T-helper 17 cell (primary cell): ENCODE results near the gene PITPNB. TPM values are rescaled to one million over a fixed set of nuclear protein-coding genes. Genes with fewer than 3 reads are reported as not detected.
A peak's percentile ranks its signal among the peaks of the same experiment; 100 is the strongest.

Experiments used
- ATAC-seq: fragments of 150-1000 bp; cut with Tn5 transposase; 2 replicates; pipeline ENCODE4 v1.10.0; 2021; ENCODE audit warnings: mild to moderate bottlenecking, moderate library complexity
- DNase-seq, 3 donors: peaks; one replicate each; pipeline versions ENCODE4 v3.0.0 to v3.0.0-alpha.2; 2020 to 2021
- H3K9me3 ChIP-seq: one replicate; pipeline ENCODE4 v1.7.0; 2013; ENCODE audit warnings: low read length, mild to moderate bottlenecking; ENCODE audit not compliant: control insufficient read depth, poor library complexity, severe bottlenecking
- H3K27ac Mint-ChIP-seq: one replicate; pipeline ENCODE4 v1.8.0; 2022; ENCODE audit warnings: mild to moderate bottlenecking, moderate library complexity, mixed read lengths
- H3K27me3 Mint-ChIP-seq: one replicate; pipeline ENCODE4 v1.8.0; 2022; ENCODE audit warnings: mixed read lengths
- H3K36me3 Mint-ChIP-seq: one replicate; pipeline ENCODE4 v1.8.0; 2022; ENCODE audit warnings: low read depth, mixed read lengths
- H3K4me1 Mint-ChIP-seq: one replicate; pipeline ENCODE4 v1.8.0; 2022; ENCODE audit warnings: mild to moderate bottlenecking, mixed read lengths
- H3K4me3 Mint-ChIP-seq: one replicate; pipeline ENCODE4 v1.8.0; 2022; ENCODE audit warnings: mild to moderate bottlenecking, moderate library complexity, mixed read lengths
- total RNA-seq, 4 donors: library from RNA in 2 of 4; stranded (reverse) in 2 of 4; gene quantifications; one replicate each; pipeline ENCODE4 v1.2.3 and lab custom pipeline; 2022 to 2026

PITPNB gene
- total RNA-seq, 2 donors from 2014 or later = 54.5 to 72.2 TPM

DNA sequence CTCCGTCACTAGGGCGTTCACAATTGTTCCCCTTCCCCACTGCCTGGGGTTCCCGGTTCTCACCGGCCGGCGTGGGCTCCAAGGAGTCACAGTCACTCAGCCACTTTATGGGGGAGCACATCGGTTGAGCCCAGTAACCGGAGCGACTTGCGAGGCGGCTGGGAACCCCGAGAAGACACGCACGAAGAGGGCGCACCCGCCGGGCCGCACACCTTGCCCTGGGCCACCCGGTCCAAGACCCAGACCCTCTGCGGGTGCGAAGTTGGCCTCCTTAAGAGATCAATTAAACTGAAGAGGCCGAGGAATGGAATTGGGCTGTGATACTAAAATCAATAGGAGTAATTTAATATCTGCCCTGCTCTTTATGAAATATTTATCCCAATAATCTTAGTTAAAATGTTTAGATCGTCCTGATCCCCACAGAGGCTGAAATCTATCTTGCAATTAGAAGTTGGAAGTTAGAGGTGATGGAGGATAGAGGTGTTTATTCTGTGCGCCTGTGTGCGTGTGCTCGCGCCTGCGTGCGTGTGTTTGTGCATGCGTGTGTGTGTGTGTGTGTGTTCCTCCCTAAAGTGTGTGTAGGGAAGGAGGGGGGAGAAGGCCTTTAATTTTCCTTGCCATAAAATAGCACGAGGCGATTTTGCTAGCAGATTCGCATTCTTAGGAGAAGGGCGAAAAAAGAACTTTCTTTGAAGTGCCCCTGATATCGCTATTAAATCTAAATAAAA, 116.5 kb downstream of the PITPNB start:
- peak; percentile 6 for ATAC-seq
- peaks cover 3% of the 10 kb centered on the region for H3K36me3 Mint-ChIP-seq
- peak overlapping the region; percentile 24 for H3K27ac Mint-ChIP-seq
- peaks cover 20% of the 10 kb centered on the region for H3K4me1 Mint-ChIP-seq
- DNase-seq = no peak
- H3K4me3 Mint-ChIP-seq = peak overlapping the region; percentile 86
- no peaks in the 10 kb centered on the region for H3K9me3 ChIP-seq
- H3K27me3 Mint-ChIP-seq = peaks cover 28% of the 10 kb centered on the region

Other genes with a start within 250 kb of the PITPNB start
- gene MN1, start 117.5 kb downstream of the PITPNB start, total RNA-seq = under 1 TPM; 0.40 to 0.42 TPM